Measurements from ENCODE around the gene ITPR1.

- TF ChIP-seq EZH2phosphoT487 (IDR thresholded peaks at IDR 0.05; ENCODE audit: insufficient read depth, low read depth) (no peak), EZH2 (IDR thresholded peaks at IDR 0.05; ENCODE audit: insufficient read depth, poor library complexity, severe bottlenecking) (no peak)
Observed at GRCh38 chr3:4718179-4718736, 225.1 kb downstream of the ITPR1 start.
